HepG2 (cell line): ENCODE results near the gene ESYT2. TPM values are rescaled to one million over a fixed set of nuclear protein-coding genes. Genes with fewer than 3 reads are reported as not detected.

Experiments
- GMEB1 ChIP-seq: sonication (generic); formaldehyde crosslinking; IDR thresholded peaks from 2 replicates; pipeline ENCODE4 v1.5.1; 2020; ENCODE audit warnings: missing genetic modification reagents, mild to moderate bottlenecking, borderline replicate concordance
- LRRFIP1 ChIP-seq: sonication (generic); formaldehyde crosslinking; conservative IDR thresholded peaks from 2 replicates; pipeline ENCODE4 v1.4.0; 2020; ENCODE audit warnings: missing genetic modification reagents
- PPARG ChIP-seq: conservative IDR thresholded peaks from 2 replicates; pipeline ENCODE4 v1.6.1; 2016; ENCODE audit warnings: missing biosample characterization, missing genetic modification reagents
- RBFOX2 ChIP-seq: fragments of 200-400 bp; formaldehyde crosslinking; IDR thresholded peaks from 2 replicates; pipeline ENCODE4 v1.6.1; 2017; ENCODE audit warnings: low read depth, mild to moderate bottlenecking, low read length
- STAG1 ChIP-seq: sonication (generic); formaldehyde crosslinking; IDR thresholded peaks from 2 replicates; pipeline ENCODE4 v1.4.0; 2020; ENCODE audit warnings: missing genetic modification reagents
- TFAP4 ChIP-seq: sonication (generic); IDR thresholded peaks from 2 replicates; pipeline ENCODE4 v1.6.1; 2016; ENCODE audit warnings: low read depth, borderline replicate concordance
- YEATS4 ChIP-seq: sonication (generic); formaldehyde crosslinking; IDR thresholded peaks from 2 replicates; pipeline ENCODE4 v1.4.0; 2020; ENCODE audit warnings: missing genetic modification reagents, borderline replicate concordance
- ZBTB7B ChIP-seq: sonication (generic); formaldehyde crosslinking; IDR thresholded peaks from 2 replicates; pipeline ENCODE4 v1.4.0; 2020; ENCODE audit warnings: missing genetic modification reagents
- ZNF318 ChIP-seq: sonication (generic); formaldehyde crosslinking; IDR thresholded peaks from 2 replicates; pipeline ENCODE4 v1.4.0; 2020; ENCODE audit warnings: mild to moderate bottlenecking, missing genetic modification reagents
- ZNF446 ChIP-seq: sonication (generic); formaldehyde crosslinking; IDR thresholded peaks from 2 replicates; pipeline ENCODE4 v1.5.0; 2020; ENCODE audit warnings: mild to moderate bottlenecking, missing genetic modification reagents
- ZNF691 ChIP-seq: sonication (generic); formaldehyde crosslinking; IDR thresholded peaks from 2 replicates; pipeline ENCODE4 v1.4.0; 2020; ENCODE audit warnings: missing genetic modification reagents, low read depth, mild to moderate bottlenecking, borderline replicate concordance
- ZSCAN29 ChIP-seq: sonication (generic); formaldehyde crosslinking; conservative IDR thresholded peaks from 2 replicates; pipeline ENCODE4 v1.4.0; 2020; ENCODE audit warnings: mild to moderate bottlenecking, missing genetic modification reagents
- polyA plus RNA-seq, 8 experiments: library from polyadenylated mRNA; depleted of rRNA in 3 of 8; stranded (reverse) in 7 of 8; unstranded in 1 of 8; fragments of >200 nt; fragmentation: Illumina TruSeq in 4 of 8; extraction: Trizol in 4 of 8; gene quantifications; 2 replicates each; pipeline versions ENCODE4 v1.2.1 to v1.2.3, GENCODE V29; 2011 to 2016; ENCODE audit warnings: low read depth in 4 of 8, missing spikeins in 1 of 8, mixed read lengths in 1 of 8; ENCODE audit not compliant: insufficient read depth in 1 of 8
- total RNA-seq, 5 experiments: library from RNA; depleted of rRNA; stranded (reverse); fragments of >200 nt; fragmentation: Illumina TruSeq; extraction: Trizol; gene quantifications; 2 replicates each; pipeline ENCODE4 v1.2.3, GENCODE V29; 2016; ENCODE audit warnings: low read depth in 1 of 5

ESYT2 gene
- total and polyA plus RNA-seq, 2 of the 13 experiments (the other 11 are each of a cell fraction or from before 2014, with no cell fraction given) = 28.5 to 37.3 TPM

GRCh38 chr7:158818325-158819213 lies 10.7 kb downstream of the ESYT2 start (continued):
- TF ChIP-seq STAG1 (CRISPR knock-in tag) = peak; percentile 39
- TF ChIP-seq LRRFIP1 (CRISPR knock-in tag) = no peak
- TF ChIP-seq ZNF691 = peak; percentile 96
- peak; percentile 60; the same call in 1 of the 2 replicates for TF ChIP-seq GMEB1 (CRISPR knock-in tag)
- TF ChIP-seq TFAP4 = peak; percentile 92
- TF ChIP-seq PPARG = no peak
- TF ChIP-seq ZSCAN29 = peak; percentile 81; the same call in 1 of the 2 replicates
- TF ChIP-seq RBFOX2 = peak; percentile 63
- TF ChIP-seq ZBTB7B = peak; percentile 43; the same call in 1 of the 2 replicates
- TF ChIP-seq ZNF318 (CRISPR knock-in tag) = 0 out of 2 replicates have a peak, but pooled peaks have one; percentile 37
- peak; percentile 76; the same call in 1 of the 2 replicates for TF ChIP-seq YEATS4 (CRISPR knock-in tag)
- TF ChIP-seq ZNF446 (CRISPR knock-in tag) = no peak
